GM12878 (cell line): ENCODE data around the gene HERC4. TPM values are rescaled to one million over a fixed set of nuclear protein-coding genes. Genes with fewer than 3 reads are reported as not detected.

Source experiments
- ATAC-seq: fragments of 200-7000 bp; cut with Tn5 transposase; 3 replicates; pipeline ENCODE4 v1.9.1; 2020; ENCODE audit warnings: mild to moderate bottlenecking, moderate library complexity
- BruUV-seq: library from RNA; stranded (reverse); fragments of 400-500 nt; replicated peaks from 2 replicates; lab custom pipeline; 2021; lab: Mats Ljungman, UMichigan
- CTCF ChIA-PET: fragments of 300-600 bp; sonication (Branson Sonifier 250); formaldehyde crosslinking; extraction: SDS; loops from one replicate; lab custom pipeline; 2021; ENCODE audit warnings: inconsistent platforms; lab: Yijun Ruan, JAX
- POLR2A ChIA-PET: fragments of 350-600 bp; formaldehyde crosslinking; extraction: SDS; loops from one replicate; lab custom pipeline; 2021; ENCODE audit warnings: inconsistent platforms; lab: Charles Lee
- RAD21 ChIA-PET: fragments of 300-600 bp; sonication (Branson Sonifier 250); formaldehyde crosslinking; loops from one replicate; lab custom pipeline; 2023; ENCODE audit warnings: antibody characterized with exemption; ENCODE audit not compliant: unreplicated experiment; lab: Charles Lee
- SMC1A ChIA-PET: fragments of 300-600 bp; sonication (Branson Sonifier 250); formaldehyde crosslinking; loops from one replicate; lab custom pipeline; 2023; ENCODE audit not compliant: unreplicated experiment, uncharacterized antibody; lab: Charles Lee
- DNase-seq: peaks from one replicate; pipeline ENCODE4 v3.0.0-alpha.2; 2011; ENCODE audit warnings: low read depth, low spot score
- FAIRE-seq: peaks from 3 replicates; lab custom pipeline; 2011; peaks lifted over from hg19 to GRCh38; lab: Jason Lieb, UNC
- H2AFZ ChIP-seq: 2 replicates; pipeline ENCODE4 v1.6.0; 2011; ENCODE audit warnings: low read depth, low read length, control low read depth; ENCODE audit not compliant: control insufficient read depth
- H3K27ac ChIP-seq: 2 replicates; pipeline ENCODE4 v1.5.1; 2011; ENCODE audit warnings: control low read depth; ENCODE audit not compliant: control insufficient read depth, insufficient read depth
- H3K27me3 ChIP-seq, 2 experiments: replicated peaks in 1 of 2; 2 replicates each; pipeline versions ENCODE4 v1.6.0 to v1.6.1; 2011; ENCODE audit warnings: low read length in 1 of 2; ENCODE audit not compliant: control insufficient read depth in 2 of 2, insufficient read depth in 2 of 2
- H3K36me3 ChIP-seq, 2 experiments: 2 replicates each; pipeline ENCODE4 v1.5.1; 2011; ENCODE audit warnings: low read length in 1 of 2; ENCODE audit not compliant: control insufficient read depth in 2 of 2, insufficient read depth in 2 of 2
- H3K4me1 ChIP-seq: 2 replicates; pipeline ENCODE4 v1.6.1; 2011; ENCODE audit warnings: mild to moderate bottlenecking, low read length, moderate library complexity, mixed read lengths; ENCODE audit not compliant: control insufficient read depth, insufficient read depth
- H3K4me2 ChIP-seq: 2 replicates; pipeline ENCODE4 v1.6.0; 2011; ENCODE audit warnings: control low read depth; ENCODE audit not compliant: control insufficient read depth, insufficient read depth
- H3K4me3 ChIP-seq: fragments of 200-600 bp; sonication (generic); 2 replicates; pipeline ENCODE4 v1.5.1; 2016
- H3K79me2 ChIP-seq: 2 replicates; pipeline ENCODE4 v1.6.0; 2011; ENCODE audit warnings: low read length; ENCODE audit not compliant: control insufficient read depth, insufficient read depth
- H3K9ac ChIP-seq: 2 replicates; pipeline ENCODE4 v1.8.0; 2011; ENCODE audit warnings: low read length, control low read depth, mixed read lengths; ENCODE audit not compliant: control insufficient read depth, insufficient read depth
- H3K9me3 ChIP-seq: replicated peaks from 3 replicates; pipeline ENCODE4 v1.5.1; 2011; ENCODE audit warnings: mild to moderate bottlenecking, low read length; ENCODE audit not compliant: control insufficient read depth, insufficient read depth
- H4K20me1 ChIP-seq: 2 replicates; pipeline ENCODE4 v1.6.0; 2011; ENCODE audit not compliant: control insufficient read depth, insufficient read depth
- BCL11A ChIP-seq: IDR thresholded peaks from 2 replicates; pipeline ENCODE4 v1.6.1; 2011; ENCODE audit warnings: low read depth, low read length
- CBFB ChIP-seq: IDR thresholded peaks from 2 replicates; pipeline ENCODE4 v1.6.1; 2016; ENCODE audit warnings: antibody characterized with exemption, low read depth
- ESRRA ChIP-seq: IDR thresholded peaks from 2 replicates; pipeline ENCODE4 v1.6.1; 2012; ENCODE audit warnings: mild to moderate bottlenecking, low read length, improper control_type of control experiment
- EZH2 ChIP-seq: IDR thresholded peaks from 2 replicates; pipeline ENCODE4 v1.6.1; 2012; ENCODE audit warnings: low read depth, mild to moderate bottlenecking, control low read depth, inconsistent platforms, low read length, borderline replicate concordance; ENCODE audit not compliant: control insufficient read depth
- FOS ChIP-seq: IDR thresholded peaks from 3 replicates; pipeline ENCODE4 v1.6.1; 2011; ENCODE audit warnings: borderline replicate concordance; ENCODE audit not compliant: insufficient read length; ENCODE audit errors: extremely low read depth
- GABPA ChIP-seq: IDR thresholded peaks from 2 replicates; pipeline ENCODE4 v1.6.1; 2014; ENCODE audit warnings: antibody characterized with exemption, low read depth, mild to moderate bottlenecking, inconsistent platforms
- MEF2A ChIP-seq: IDR thresholded peaks from 2 replicates; pipeline ENCODE4 v1.6.1; 2011; ENCODE audit warnings: low read depth, mild to moderate bottlenecking, low read length, moderate library complexity; ENCODE audit not compliant: insufficient read depth
- POLR2A ChIP-seq: IDR thresholded peaks from 2 replicates; pipeline ENCODE4 v1.6.1; 2011; ENCODE audit warnings: low read depth, mild to moderate bottlenecking, low read length
- RAD51 ChIP-seq: fragments of 450-650 bp; IDR thresholded peaks from 2 replicates; pipeline ENCODE4 v1.6.1; 2016; ENCODE audit warnings: moderate library complexity, mild to moderate bottlenecking, inconsistent platforms
- RBBP5 ChIP-seq: fragments of 200-600 bp; sonication (generic); conservative IDR thresholded peaks from 2 replicates; pipeline ENCODE4 v1.6.1; 2016
- SPI1 ChIP-seq: IDR thresholded peaks from 2 replicates; pipeline ENCODE4 v1.6.1; 2011; ENCODE audit warnings: low read depth, mild to moderate bottlenecking, low read length, moderate library complexity, borderline replicate concordance; ENCODE audit not compliant: insufficient read depth
- SRF ChIP-seq, 2 experiments: IDR thresholded peaks; 2 replicates each; pipeline ENCODE4 v1.6.1; 2011; ENCODE audit warnings: low read depth in 2 of 2, low read length in 2 of 2, mild to moderate bottlenecking in 1 of 2, moderate library complexity in 1 of 2
- WGBS: methylation state at CpG from one replicate; pipeline ENCODE4 v1.1.6; 2016; ENCODE audit warnings: low lambda C conversion rate; ENCODE audit not compliant: insufficient replicate concordance, insufficient coverage; ENCODE audit errors: missing lambda C conversion rate; 5-methylcytosine and 5-hydroxymethylcytosine counted together
- in situ Hi-C: fragments of 300-500 bp; cut with MboI; formaldehyde crosslinking; loops from 9 replicates; pipeline ENCODE4 v1.14.3; 2018; ENCODE audit warnings: mixed read lengths
- intact Hi-C: fragments of 100-400 bp; cut with micrococcal nuclease; formaldehyde crosslinking; loops from one replicate; pipeline ENCODE4 v1.14.2; 2022; ENCODE audit not compliant: unreplicated experiment
- polyA plus RNA-seq, 11 experiments: library from polyadenylated mRNA; depleted of rRNA in 4 of 11; unstranded in 6 of 11; stranded (reverse) in 5 of 11; fragments of >200 nt; fragmentation: Nextera tagmentation in 4 of 11; fragmentation: Illumina TruSeq in 1 of 11; extraction: Ambion mirVana in 4 of 11; extraction: Trizol in 1 of 11; gene quantifications; 1 replicate in 1 of 11; 2 replicates in 10 of 11; pipeline versions ENCODE4 v1.2.1 to v1.2.3, GENCODE V29; 2011 to 2016; ENCODE audit warnings: inconsistent platforms in 2 of 11, missing spikeins in 2 of 11, low read depth in 1 of 11
- total RNA-seq, 4 experiments: library from RNA; depleted of rRNA in 3 of 4; stranded (reverse); fragments of >200 nt in 3 of 4; fragmentation: Illumina TruSeq in 1 of 4; extraction: Trizol in 1 of 4; gene quantifications; 2 replicates each; pipeline versions ENCODE4 v1.2.1 to v1.2.3, GENCODE V29; 2013 to 2021
- TF ChIP-seq, protein P1 (sequence below): IDR thresholded peaks from 2 replicates; pipeline ENCODE4 v1.6.1; 2011; ENCODE audit warnings: low read depth, mild to moderate bottlenecking, low read length, moderate library complexity, borderline replicate concordance; ENCODE audit errors: extremely low read depth
- TF ChIP-seq, protein P2 (sequence below): IDR thresholded peaks from 2 replicates; pipeline ENCODE4 v1.6.1; 2011; ENCODE audit warnings: borderline replicate concordance, low read depth, mild to moderate bottlenecking, moderate library complexity, low read length; ENCODE audit not compliant: insufficient read depth, poor library complexity, severe bottlenecking
- TF ChIP-seq, protein P3 (sequence below): IDR thresholded peaks from 2 replicates; pipeline ENCODE4 v1.6.1; 2012; ENCODE audit warnings: mild to moderate bottlenecking, low read depth, low read length

Gene HERC4
- total and polyA plus RNA-seq, 10 of the 15 experiments (the other 5 are each of a cell fraction or from before 2014, with no cell fraction given) = 9.7 to 36.8 (median 23.4) TPM

DNA sequence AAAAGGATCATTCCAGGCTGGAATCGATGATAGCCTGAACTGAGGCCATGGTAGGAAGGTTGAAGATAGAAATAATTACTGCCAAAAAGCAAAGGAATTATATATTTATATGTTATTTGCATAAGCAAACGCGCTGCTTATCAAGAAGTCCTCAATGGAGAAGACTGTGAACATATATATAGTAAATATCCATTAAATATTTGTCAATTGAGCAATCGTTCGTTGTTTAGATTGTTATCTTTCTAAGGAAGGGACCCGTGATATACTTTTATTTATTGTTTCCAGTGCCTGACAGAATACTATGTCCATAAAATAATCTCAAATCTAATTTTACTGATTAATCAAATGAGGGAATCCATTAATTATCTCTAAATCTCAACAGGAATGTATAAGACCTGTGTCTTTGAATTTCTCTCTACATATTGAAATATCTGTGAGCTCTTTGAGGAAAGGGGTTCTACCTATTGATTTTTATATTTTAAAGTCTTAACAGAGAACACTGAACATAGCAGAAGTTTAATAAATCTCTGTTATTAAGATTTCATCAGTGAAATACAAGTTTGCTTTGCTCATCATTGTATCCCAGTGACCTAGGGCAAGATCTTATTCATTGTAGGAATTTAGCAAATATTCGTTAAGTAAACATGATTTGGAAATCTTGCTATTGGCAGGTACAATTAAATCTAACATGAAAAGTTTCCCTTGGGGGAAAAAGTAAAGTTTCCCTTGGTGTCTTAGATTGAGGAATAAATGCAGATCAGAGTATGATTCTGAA, 12.0 kb upstream of the HERC4 start (continued):
- TF ChIP-seq, protein P1, sequence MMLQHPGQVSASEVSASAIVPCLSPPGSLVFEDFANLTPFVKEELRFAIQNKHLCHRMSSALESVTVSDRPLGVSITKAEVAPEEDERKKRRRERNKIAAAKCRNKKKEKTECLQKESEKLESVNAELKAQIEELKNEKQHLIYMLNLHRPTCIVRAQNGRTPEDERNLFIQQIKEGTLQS = no peak
- no peak for TF ChIP-seq ESRRA
- no peak for TF ChIP-seq CBFB
- no peak for TF ChIP-seq EZH2
- no peak for TF ChIP-seq SRF (IDR thresholded peaks at IDR 0.05; ENCODE audit: low read depth in 2 of 2, low read length in 2 of 2)
- TF ChIP-seq GABPA = no peak
- no peak for TF ChIP-seq POLR2A
- TF ChIP-seq FOS = no peak

DNA sequence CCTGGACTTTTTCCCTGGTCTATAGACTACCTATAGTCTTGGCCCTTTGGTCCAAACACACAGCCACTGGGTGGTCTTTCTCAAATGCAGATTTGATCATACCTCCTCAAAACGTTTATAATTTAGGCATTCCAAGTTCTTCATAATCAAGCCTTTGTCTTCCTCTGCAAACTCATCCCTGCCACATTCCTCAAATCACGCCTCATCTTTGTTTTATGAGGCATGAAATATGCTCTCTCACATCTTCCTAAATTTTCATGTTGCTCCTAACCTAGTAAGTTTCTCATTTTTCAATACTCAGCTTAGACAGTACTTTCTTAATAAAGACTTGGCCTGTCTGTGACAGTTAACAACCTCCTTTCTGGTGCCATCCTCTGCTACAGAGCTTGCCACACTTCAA, 10.9 kb upstream of the HERC4 start:
- POLR2A ChIA-PET = no interaction called here
- TF ChIP-seq MEF2A = no peak
- TF ChIP-seq, protein P2, sequence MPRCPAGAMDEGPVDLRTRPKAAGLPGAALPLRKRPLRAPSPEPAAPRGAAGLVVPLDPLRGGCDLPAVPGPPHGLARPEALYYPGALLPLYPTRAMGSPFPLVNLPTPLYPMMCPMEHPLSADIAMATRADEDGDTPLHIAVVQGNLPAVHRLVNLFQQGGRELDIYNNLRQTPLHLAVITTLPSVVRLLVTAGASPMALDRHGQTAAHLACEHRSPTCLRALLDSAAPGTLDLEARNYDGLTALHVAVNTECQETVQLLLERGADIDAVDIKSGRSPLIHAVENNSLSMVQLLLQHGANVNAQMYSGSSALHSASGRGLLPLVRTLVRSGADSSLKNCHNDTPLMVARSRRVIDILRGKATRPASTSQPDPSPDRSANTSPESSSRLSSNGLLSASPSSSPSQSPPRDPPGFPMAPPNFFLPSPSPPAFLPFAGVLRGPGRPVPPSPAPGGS = no peak
- TF ChIP-seq RAD51 = no peak
- TF ChIP-seq SRF (IDR thresholded peaks at IDR 0.05; ENCODE audit: low read depth in 2 of 2, low read length in 2 of 2) = no peak
- TF ChIP-seq BCL11A = no peak
- TF ChIP-seq RBBP5 = no peak
- TF ChIP-seq, protein P3, sequence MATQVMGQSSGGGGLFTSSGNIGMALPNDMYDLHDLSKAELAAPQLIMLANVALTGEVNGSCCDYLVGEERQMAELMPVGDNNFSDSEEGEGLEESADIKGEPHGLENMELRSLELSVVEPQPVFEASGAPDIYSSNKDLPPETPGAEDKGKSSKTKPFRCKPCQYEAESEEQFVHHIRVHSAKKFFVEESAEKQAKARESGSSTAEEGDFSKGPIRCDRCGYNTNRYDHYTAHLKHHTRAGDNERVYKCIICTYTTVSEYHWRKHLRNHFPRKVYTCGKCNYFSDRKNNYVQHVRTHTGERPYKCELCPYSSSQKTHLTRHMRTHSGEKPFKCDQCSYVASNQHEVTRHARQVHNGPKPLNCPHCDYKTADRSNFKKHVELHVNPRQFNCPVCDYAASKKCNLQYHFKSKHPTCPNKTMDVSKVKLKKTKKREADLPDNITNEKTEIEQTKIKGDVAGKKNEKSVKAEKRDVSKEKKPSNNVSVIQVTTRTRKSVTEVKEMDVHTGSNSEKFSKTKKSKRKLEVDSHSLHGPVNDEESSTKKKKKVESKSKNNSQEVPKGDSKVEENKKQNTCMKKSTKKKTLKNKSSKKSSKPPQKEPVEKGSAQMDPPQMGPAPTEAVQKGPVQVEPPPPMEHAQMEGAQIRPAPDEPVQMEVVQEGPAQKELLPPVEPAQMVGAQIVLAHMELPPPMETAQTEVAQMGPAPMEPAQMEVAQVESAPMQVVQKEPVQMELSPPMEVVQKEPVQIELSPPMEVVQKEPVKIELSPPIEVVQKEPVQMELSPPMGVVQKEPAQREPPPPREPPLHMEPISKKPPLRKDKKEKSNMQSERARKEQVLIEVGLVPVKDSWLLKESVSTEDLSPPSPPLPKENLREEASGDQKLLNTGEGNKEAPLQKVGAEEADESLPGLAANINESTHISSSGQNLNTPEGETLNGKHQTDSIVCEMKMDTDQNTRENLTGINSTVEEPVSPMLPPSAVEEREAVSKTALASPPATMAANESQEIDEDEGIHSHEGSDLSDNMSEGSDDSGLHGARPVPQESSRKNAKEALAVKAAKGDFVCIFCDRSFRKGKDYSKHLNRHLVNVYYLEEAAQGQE = no peak
- no peak for TF ChIP-seq SPI1
- TF ChIP-seq, all 136 proteins: peak for 0
- ChIA-PET SMC1A (no interaction called here), RAD21 (no interaction called here), CTCF (interaction anchor here (0.9 to 1.6 kb wide), 3 partner anchors 69 to 127 kb away, joined by 3 to 4 read pairs (median 3); no protein-coding TSS in a partner anchor)
- FAIRE-seq = no peak
- Histone ChIP-seq H3K79me2 (no peaks in the 10 kb centered on the region), H3K9me3 (no peaks in the 10 kb centered on the region), H3K27ac (no peak overlapping the region), H3K9ac (no peak overlapping the region), H2AFZ (no peak overlapping the region), H3K4me3 (no peak overlapping the region), H3K4me2 (no peak overlapping the region), H3K27me3 (no peaks in the 10 kb centered on the region; a peak in 1 of 4 replicates), H3K36me3 (no peaks in the 10 kb centered on the region), H3K4me1 (peaks cover 3% of the 10 kb centered on the region; the same call in 1 of the 2 replicates), H4K20me1 (no peaks in the 10 kb centered on the region)
- in situ Hi-C loops = no loop called here
- intact Hi-C loops = no loop called here
- 48% methylated on average over 2 of the region's 2 CpGs for WGBS
- DNase-seq = no peak
- no peak for ATAC-seq
- BruUV-seq = no TSS peak
